Caki2 (cell line): Measurements from ENCODE around the gene BRD4. TPM values are rescaled to one million over a fixed set of nuclear protein-coding genes. Genes with fewer than 3 reads are reported as not detected.
A peak's percentile ranks its signal among the peaks of the same experiment; 100 is the strongest.
"Not testable (repeated sequence)": the region's sequence is repeated elsewhere in the genome, so short reads cannot be mapped to it uniquely, and the experiment has no call there.

Experiments
- DNase-seq: peaks from one replicate; pipeline ENCODE4 v3.0.0-alpha.2; 2015; ENCODE audit warnings: low read depth
- in situ Hi-C: cut with HindIII; loops from 2 replicates; pipeline ENCODE4 v1.10.0; 2016; ENCODE audit warnings: low sequenced_read_pairs, low pct_unique_long_range_greater_than_20kb, mixed read lengths
- total RNA-seq: library from RNA; depleted of rRNA; stranded (reverse); fragments of >200 nt; shearing (Covaris generic); gene quantifications from 2 replicates; pipeline ENCODE4 v1.2.3, GENCODE V29; 2014; ENCODE audit warnings: low replicate concordance

The BRD4 gene
- total RNA-seq, 1 experiment from 2014 or later: 7.5 TPM

DNA sequence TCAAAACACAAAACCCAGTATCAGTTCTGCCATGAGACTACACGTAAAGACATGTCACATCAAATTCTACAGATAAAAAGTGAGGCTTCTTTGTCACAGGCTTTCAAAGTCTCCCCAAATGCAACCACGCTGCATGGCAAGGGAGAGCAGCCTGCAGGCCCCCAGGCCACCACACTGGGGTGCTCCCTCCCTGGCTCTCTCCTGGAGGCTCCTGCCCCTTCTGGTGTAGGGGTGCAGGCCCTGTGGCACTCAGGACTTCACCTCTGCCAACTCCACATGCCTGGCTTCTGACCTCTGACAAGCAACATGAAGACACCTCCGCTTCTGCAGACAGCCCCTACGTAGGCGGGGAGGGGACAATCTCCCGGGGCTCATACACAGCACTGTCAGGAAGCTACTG lies 32.9 kb upstream of the BRD4 start:
- DNase-seq: no peak
- in situ Hi-C loops: no loop called here

DNA sequence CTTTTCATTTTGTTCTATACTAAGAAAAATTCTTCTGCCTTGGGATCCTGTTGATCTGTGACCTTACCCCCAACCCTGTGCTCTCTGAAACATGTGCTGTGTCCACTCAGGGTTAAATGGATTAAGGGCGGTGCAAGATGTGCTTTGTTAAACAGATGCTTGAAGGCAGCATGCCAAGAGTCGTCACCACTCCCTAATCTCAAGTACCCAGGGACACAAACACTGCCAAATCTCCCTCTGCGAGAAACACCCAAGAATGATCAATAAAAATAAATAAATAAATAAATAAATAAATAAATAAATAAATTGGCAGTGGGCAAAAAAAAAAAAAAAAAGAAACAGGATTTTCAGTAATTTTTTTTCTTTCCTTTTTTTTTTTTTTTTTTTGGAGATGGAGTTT lies 31.5 kb upstream of the BRD4 start:
- in situ Hi-C loops, DNase-seq: not testable (repeated sequence)

DNA sequence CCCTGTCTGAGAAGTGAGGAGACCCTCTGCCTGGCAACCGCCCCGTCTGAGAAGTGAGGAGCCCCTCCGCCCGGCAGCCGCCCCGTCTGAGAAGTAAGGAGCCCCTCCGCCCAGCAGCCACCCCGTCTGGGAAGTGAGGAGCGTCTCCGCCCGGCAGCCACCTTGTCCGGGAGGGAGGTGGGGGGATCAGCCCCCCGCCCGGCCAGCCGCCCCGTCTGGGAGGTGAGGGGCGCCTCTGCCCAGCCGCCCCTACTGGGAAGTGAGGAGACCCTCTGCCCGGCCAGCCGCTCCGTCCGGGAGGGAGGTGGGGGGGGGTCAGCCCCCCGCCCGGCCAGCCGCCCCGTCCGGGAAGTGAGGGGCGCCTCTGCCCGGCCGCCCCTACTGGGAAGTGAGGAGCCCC lies 30.7 kb upstream of the BRD4 start:
- in situ Hi-C loops, DNase-seq: not testable (repeated sequence)

DNA sequence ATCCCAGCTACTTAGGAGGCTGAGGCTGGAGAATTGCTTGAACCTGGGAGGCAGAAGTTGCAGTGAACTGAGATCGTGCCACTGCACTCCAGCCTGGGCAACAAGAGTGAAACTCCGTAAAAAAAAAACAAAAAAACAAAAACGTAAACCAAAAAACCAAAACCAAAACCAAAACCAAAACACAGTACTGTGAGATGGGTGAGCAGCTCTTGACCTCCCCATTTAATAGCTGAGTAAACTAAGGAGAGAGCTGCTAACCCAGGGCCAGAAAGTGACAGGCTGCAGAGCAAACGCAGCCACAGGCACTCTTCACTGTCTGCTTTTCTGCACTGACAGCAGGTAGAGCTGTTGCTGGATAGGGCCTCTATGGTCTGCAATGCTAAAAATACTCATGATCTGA lies 27.7 kb upstream of the BRD4 start:
- DNase-seq, in situ Hi-C loops: not testable (repeated sequence)

DNA sequence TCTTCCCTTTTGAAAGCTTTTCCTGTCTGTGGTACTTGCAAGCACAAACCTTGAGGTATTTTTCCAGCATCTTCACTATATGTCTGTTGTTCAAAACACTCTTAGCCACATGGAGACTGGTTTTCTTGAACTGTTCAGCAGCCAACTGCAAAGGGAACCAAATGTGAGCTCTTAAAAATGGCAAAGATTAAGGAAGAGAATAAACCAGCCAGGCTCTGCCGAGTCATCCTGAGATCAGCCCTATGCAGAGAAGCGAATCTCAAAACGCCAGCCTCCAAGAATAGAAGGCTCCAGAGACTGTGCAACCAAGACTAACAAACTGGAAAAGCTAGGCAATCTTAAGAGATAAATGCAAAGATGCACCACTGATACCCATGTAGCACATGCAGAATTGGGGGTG lies 26.6 kb upstream of the BRD4 start:
- in situ Hi-C loops: no loop called here
- DNase-seq: peak; percentile 60

DNA sequence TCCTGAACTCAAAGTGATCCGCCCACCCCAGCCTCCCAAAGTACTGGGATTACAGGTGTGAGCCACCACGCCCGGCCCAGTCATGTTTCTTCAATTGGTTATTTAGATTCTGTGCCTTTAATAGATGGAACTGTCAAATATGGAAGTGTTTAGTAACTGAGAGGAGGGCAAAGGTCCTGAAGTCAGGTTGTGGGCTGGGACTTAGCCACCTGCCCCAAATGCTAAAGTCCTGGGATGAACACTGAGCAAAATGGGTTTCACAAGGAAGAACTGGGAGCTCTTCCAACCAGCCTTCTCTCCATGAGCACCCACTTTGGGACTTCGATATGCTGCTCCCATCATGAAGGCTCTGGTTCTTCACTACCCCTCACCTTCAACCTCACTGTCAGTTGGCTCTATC lies 25.6 kb upstream of the BRD4 start:
- DNase-seq: no peak
- in situ Hi-C loops: no loop called here

DNA sequence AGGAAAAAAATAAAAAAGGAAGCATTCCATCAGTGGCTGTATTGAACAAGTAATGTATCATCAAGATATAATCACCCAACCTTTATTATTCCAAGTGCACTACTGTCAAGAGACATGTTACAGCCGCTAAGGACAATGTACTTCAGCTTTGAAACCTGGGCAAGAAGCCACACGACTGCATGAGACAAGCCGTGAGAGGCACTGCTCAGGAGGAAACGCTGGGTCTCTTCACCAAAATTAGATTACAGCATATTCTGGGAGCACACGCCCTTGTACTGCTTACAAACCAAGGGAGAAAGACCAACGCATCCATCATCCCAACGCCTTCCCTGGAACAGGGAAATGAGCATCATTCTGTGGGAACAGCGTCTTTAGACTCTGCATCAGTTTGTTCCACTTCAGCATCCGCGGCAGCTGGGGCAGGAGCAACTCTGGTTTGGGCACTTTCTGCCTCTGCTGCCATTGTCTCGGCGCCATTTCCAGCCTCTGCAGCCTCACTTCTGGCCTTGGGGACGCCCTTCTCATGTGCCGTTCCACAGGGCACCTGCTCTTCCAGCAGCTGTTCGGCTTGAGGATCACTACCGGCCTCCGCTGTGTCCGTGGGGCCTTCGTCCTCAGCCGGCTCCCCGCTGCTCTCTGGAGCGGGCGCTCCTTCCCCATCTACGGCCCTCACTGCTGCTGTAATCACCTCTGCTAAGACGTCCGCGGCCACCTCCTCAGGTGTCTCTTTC lies 22.4 kb upstream of the BRD4 start:
- in situ Hi-C loops: no loop called here
- no peak for DNase-seq

DNA sequence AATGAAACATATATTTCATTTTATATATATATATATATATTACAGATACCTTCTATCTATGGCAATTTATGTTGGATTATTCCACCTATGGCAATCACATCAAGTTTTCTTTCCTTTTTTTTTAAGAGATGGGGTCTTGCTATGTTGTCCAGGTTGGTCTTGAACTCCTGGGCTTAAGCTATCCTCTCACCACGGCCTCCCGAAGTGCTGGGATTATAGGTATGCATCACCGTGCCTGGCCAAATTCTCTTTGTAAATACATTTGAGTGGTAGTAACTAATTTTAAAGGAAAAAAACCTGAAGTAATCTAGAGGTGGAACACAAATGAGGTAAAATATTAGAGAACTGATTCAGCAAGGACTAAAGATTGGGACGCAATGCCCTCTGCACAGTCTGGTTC lies 21.6 kb upstream of the BRD4 start:
- no peak for DNase-seq
- in situ Hi-C loops: no loop called here

DNA sequence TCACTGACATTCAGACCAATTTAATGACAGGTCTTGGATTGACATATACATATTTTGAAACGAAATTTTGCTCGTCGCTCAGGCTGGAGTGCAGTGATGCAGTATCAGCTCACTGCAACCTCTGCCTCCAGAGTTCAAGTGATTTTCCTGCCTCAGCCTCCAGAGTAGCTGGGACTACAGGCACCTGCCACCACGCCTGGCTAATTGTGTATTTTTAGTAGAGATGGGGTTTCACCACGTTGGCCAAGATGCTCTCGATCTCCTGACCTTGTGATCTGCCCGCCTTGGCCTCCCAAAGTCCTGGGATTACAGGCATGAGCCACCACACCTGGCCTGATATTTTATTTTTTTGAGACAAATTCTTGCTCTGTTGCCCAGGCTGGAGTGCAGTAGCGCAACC lies 20.2 kb upstream of the BRD4 start:
- DNase-seq, in situ Hi-C loops: not testable (repeated sequence)

DNA sequence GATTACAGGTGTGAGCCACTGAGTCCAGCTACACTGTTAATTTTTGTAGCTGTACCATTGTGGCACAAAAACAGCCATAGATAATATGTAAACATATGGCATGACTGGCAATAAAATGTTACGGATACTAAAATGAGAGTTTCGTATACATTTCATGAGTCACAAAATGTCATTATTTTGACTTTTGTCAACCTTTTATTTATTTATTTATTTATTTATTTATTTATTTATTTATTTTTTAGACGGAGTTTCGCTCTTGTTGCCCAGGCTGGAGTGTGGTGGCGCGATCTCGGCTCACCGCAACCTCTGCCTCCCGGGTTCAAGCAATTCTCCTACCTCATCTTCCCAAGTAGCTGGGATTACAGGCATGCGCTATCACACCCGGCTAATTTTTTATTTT lies 9.0 kb upstream of the BRD4 start:
- in situ Hi-C loops: not testable (repeated sequence)

DNA sequence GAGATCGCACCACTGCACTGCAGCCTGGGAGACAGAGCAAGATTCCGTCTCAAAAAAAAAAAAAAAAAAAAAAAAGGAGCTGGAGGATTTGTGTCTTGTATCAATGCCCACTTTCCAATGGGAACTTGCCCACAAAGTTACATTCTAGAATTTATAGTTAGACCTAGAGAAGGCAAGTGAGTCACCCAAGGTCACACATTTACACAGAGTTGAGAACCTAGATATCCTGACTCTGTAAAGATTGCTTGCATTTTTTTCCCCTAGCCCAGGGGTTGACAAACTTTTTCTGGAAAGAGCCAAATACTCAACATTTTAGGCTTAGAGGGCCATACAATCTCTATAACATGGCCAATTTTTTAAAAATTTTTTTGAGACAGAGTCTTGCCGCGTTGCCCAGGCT lies 7.7 kb upstream of the BRD4 start:
- in situ Hi-C loops: no loop called here
- no peak for DNase-seq

More for the DNA sequence above, 9.0 kb upstream of the BRD4 start:
- not testable (repeated sequence) for DNase-seq

DNA sequence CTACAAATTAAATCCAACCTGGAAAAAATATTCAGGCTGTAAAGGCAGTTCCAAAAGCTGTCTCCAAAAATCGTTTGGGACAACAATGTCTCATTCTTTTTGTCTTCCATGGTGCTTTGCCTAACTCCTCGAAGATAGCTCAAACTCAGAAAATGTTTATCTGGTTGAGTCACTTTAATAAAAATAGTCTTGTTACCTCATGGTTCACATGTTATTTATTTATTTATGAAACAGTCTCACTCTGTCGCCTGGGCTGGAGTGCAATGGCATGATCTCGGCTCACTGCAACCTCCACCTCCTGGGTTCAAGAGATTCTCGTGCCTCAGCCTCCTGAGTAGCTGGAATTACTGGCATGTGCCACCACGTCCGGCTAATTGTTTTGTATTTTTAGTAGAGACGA lies 4.9 kb upstream of the BRD4 start:
- in situ Hi-C loops: no loop called here
- DNase-seq: peak; percentile 59

DNA sequence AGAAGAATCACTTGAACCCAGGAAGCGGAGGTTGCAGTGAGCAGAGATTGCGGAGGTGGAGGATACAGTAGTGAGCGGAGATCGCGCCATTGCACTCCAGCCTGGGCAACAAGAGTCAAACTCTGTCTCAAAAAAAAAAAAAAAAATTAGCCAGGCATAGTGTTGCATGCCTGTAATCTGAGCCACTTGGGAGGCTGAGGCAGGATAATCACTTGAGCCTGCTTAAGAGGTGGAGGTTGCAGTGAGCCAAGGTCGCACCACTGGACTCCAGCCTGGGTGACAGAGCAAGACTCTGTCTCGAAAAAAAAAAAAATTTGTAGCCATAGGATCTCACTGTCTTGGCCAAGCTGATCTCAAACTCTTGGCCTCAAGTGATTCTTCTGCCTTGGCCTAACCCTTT lies 3.7 kb upstream of the BRD4 start:
- in situ Hi-C loops, DNase-seq: not testable (repeated sequence)

DNA sequence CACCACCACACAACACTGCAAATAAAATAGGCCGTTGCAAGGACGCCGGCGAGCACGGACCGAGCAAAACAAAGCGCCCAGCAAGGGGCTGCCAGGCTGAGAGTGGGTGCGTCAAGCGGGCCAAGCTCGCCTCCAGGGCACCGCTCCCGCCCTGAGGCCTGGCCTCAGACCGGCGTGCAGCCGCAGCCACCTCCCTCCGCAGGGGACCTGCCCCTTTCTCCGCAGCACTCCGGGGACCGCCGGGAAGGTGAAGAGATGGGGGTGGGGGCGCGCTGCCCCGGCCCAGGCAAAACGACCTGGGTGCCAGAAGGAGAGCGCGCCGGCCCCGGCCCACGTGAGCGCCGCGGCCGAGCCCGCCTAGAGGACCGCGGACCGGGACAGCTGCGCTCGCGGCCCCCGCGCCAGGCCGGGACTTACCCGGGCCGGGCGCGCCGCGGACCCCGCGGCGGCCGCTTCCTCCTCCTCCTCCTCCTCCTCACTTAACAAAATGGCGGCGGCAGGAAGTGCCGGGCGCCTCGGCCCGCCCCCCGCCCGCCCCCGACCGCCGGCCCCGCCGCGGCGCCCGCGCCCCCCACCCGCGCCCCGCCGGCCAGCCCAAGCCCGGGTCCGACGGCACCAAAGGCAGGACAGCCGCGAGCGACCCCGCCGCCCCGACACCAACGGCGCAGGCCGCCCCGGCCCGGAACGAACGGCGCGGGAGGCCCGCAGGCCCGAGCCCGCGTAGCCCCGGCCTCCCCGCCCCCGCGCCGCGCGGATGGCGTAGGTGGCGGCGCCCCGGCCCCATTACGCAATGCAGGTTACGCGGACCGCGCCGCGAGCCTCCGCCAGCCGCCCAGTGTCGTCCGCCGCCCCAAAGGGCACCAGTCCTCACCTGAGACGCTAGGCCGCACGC lies 674 bp downstream of the BRD4 start:
- in situ Hi-C loops: no loop called here
- no peak for DNase-seq

DNA sequence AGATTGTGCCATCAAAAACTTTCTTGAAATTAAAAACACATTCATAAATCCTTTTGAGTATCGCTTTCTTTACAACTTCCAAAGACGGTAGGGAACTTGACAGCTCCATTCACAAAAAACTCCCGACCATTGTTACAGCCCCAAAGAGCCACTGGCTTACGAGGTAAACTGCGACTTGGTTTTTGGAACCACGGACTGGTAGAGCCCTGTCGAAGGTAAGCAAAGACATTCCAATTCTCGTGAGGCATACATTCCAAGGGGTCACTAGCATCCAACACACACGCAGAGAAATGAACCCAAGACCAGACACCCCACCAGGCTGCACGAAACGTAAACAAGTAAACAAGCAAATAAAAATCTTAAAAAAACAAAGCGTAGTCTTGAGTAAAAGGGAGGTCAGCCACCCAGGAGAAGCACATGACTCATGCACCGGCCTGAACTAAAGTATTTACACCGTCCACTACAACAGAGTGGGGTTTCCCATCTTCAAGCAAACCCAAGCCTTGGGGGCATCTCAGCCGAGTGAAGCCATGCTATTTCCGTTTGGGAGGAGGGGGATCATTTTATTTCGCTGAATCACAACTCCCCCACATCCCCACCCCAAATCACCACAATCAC lies 1.4 kb downstream of the BRD4 start:
- in situ Hi-C loops: no loop called here
- DNase-seq: peak; percentile 73

DNA sequence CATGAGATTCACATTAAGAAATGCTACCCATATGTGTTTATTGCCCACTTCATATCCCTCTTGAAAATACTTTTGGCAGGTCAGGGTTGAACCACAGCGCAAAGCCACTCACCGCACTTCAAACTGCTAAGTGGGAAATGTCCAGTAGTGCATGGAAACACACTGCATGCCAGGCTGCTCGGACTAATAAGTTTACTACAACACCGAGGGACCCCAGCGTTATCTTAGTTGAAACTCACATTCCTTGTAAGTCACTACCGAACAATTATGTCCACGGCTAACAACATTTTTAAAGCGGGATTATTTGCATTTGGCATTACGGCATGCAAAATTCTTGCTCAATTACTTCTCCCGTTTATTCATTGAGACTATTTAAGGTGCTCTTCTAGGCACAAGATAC lies 4.0 kb downstream of the BRD4 start:
- in situ Hi-C loops: no loop called here
- DNase-seq: no peak

DNA sequence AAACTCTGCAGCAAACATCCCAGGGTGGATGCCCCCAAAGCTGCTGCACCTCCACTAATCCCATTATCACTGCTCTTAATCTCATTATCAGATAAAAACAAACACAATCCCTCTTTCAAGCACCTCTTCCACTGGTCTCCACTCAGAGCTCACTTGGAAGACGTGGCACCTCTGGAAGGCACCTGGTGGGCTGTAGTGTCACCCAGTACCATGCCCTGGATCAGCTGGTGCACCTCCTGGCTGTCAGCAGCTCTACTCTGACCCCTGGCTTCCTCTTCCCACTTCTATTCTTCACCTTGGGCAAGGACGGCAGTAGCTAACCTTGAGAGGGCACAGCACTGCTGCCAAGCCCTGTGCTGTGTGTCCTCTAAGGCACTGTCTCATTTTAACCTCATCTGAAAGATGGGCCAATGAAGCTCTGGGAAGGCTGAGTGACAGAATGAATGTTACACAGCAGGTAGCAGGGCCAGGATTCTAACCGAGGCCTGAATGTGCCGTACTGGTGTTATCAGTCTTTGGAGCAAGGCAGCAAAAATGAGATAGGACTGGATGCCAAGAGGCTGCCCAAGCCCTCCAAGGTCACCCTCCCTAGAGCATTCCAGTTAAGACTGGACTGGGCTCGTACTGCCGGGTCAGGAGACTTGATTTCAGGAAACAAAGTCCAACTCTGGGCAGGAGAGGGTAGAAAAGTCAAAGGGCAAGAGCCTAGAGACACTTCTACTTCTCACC lies 7.4 kb downstream of the BRD4 start:
- DNase-seq: no peak
- in situ Hi-C loops: no loop called here

DNA sequence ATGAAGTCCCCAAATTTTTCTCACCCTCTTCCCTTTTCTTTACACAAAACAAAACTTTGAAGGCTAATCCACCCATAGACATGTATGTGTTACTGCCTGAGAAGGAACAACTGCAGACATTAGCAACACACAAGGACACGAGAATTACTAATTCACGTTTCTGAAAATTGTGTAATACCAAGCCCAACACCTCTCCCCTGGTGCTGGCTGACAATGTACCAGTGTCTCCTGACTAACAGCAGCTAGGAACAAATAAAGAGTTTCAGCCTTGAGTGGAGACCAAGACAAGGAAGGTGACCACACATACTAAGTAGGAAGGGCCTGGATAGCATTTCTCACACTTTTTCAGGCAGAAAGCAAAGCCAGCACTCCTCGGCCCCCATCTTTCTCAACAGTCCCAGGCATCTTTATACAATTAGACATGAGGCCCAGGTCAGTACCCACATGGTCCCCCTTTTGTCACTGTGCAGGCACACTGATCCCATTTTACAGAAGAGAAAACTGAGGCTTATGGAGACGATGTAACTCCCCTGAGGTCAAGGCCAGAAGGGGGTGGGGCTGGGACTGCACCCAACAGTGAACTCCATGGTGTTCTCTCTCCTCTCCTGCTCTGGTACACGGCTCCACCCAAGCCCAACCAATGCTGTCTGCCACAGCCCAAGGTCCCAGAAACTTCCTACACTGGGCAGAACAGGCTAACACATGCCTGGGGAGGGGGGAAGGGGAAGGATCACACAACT lies 8.7 kb downstream of the BRD4 start:
- no peak for DNase-seq
- in situ Hi-C loops: no loop called here
